ENCODE measurements around the gene ALMS1. TPM values are rescaled to one million over a fixed set of nuclear protein-coding genes. Genes with fewer than 3 reads are reported as not detected.
A peak's percentile ranks its signal among the peaks of the same experiment; 100 is the strongest.

ALMS1 gene
- total and polyA plus RNA-seq, 2 experiments from 2014 or later: 6.8 to 30.1 TPM

DNA sequence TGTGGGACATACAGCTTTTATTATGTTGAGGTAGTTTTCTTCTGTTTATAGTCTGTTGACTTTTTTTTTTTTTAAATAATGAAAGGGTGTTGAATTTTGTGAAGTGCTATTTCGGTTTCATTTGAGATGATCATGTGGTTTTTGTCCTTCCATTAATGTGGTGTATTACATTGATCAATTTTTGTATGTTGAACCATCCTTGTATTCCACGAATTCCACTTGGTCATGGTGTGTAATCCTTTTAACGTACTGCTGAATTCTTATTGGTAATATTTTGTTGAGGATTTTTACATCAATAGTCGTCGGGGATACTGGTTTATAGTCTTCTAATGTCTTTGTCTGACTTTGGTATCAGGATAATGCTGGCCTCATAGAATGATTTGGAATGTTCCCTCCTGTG is 18.8 kb downstream of the ALMS1 start:
- H3K27ac ChIP-seq: no peak overlapping the region
- H3K4me3 ChIP-seq: no peak overlapping the region
- TF ChIP-seq, protein P1, sequence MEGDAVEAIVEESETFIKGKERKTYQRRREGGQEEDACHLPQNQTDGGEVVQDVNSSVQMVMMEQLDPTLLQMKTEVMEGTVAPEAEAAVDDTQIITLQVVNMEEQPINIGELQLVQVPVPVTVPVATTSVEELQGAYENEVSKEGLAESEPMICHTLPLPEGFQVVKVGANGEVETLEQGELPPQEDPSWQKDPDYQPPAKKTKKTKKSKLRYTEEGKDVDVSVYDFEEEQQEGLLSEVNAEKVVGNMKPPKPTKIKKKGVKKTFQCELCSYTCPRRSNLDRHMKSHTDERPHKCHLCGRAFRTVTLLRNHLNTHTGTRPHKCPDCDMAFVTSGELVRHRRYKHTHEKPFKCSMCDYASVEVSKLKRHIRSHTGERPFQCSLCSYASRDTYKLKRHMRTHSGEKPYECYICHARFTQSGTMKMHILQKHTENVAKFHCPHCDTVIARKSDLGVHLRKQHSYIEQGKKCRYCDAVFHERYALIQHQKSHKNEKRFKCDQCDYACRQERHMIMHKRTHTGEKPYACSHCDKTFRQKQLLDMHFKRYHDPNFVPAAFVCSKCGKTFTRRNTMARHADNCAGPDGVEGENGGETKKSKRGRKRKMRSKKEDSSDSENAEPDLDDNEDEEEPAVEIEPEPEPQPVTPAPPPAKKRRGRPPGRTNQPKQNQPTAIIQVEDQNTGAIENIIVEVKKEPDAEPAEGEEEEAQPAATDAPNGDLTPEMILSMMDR (IDR thresholded peaks at IDR 0.05; ENCODE audit: low read depth, low read length): no peak
- H3K9me3 ChIP-seq (ENCODE audit: low read depth): no peaks in the 10 kb centered on the region
- no peak for DNase-seq (ENCODE audit: low read depth in 1 of 2, low spot score in 1 of 2)
- H3K4me1 ChIP-seq (ENCODE audit: low read depth): no peaks in the 10 kb centered on the region
- no peaks in the 10 kb centered on the region for H3K27me3 ChIP-seq
- H3K36me3 ChIP-seq: no peaks in the 10 kb centered on the region

DNA sequence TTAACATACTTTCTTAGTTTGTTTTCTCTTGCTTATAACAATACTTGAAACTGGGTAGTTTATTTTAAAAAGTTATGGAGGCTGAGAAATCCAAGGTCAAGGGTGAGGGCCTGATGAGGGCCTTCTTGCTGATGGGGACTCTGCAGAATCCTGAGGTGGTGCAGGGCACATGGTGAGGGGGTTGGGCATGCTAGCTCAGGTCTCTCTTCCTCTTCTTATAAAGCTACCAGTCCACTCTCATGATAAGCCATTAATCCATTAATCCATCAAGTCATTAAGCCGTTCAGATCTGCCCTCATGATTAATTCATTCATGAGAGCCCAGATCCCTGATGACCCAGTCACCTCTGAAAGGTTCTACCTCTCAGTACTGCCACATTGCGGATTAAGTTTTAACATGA is 21.4 kb downstream of the ALMS1 start:
- Histone ChIP-seq H3K36me3 (peaks cover 2% of the 10 kb centered on the region), H3K4me1 (ENCODE audit: low read depth) (no peaks in the 10 kb centered on the region), H3K9me3 (ENCODE audit: low read depth) (no peaks in the 10 kb centered on the region), H3K27ac (no peak overlapping the region), H3K4me3 (no peak overlapping the region), H3K27me3 (no peaks in the 10 kb centered on the region)
- TF ChIP-seq, protein P1 (IDR thresholded peaks at IDR 0.05; ENCODE audit: low read depth, low read length): no peak
- DNase-seq (ENCODE audit: low read depth in 1 of 2, low spot score in 1 of 2): no peak

GRCh38 chr2:73408198-73408597 is 22.6 kb downstream of the ALMS1 start:
- Histone ChIP-seq H3K36me3 (peaks cover 2% of the 10 kb centered on the region), H3K27me3 (no peaks in the 10 kb centered on the region), H3K9me3 (ENCODE audit: low read depth) (no peaks in the 10 kb centered on the region), H3K27ac (no peak overlapping the region), H3K4me3 (no peak overlapping the region), H3K4me1 (ENCODE audit: low read depth) (no peaks in the 10 kb centered on the region)
- TF ChIP-seq, protein P1 (IDR thresholded peaks at IDR 0.05; ENCODE audit: low read depth, low read length): no peak
- DNase-seq (ENCODE audit: low read depth in 1 of 2, low spot score in 1 of 2): no peak

GRCh38 chr2:73414696-73415095 is 29.1 kb downstream of the ALMS1 start:
- H3K4me1 ChIP-seq (ENCODE audit: low read depth): no peaks in the 10 kb centered on the region
- peak in 1 of 2 donors; percentile 61 for DNase-seq (ENCODE audit: low read depth in 1 of 2, low spot score in 1 of 2)
- TF ChIP-seq, protein P1 (IDR thresholded peaks at IDR 0.05; ENCODE audit: low read depth, low read length): no peak
- H3K9me3 ChIP-seq (ENCODE audit: low read depth): no peaks in the 10 kb centered on the region
- no peak overlapping the region for H3K4me3 ChIP-seq
- no peaks in the 10 kb centered on the region for H3K27me3 ChIP-seq
- H3K36me3 ChIP-seq: peaks cover 2% of the 10 kb centered on the region
- no peak overlapping the region for H3K27ac ChIP-seq

DNA sequence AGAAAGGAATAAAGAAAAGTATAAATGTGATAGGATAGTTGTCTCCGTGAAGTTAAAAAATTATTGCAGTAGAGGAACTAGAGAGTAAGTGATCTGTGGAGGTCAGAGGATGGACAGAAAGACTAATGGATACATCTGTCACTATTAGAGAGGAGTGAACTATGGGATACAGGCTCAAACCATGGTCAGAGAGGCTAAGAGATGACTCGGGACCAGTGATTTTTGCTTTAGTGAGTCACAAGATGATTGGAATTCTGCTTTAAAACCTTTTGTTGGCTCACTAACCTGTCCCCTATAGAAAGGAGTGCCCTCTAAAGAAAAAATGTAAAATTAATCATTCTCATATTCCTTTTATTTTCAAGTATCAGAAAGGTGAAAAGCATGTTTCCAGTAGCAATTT is 30.3 kb downstream of the ALMS1 start:
- Histone ChIP-seq H3K36me3 (no peaks in the 10 kb centered on the region), H3K9me3 (ENCODE audit: low read depth) (no peaks in the 10 kb centered on the region), H3K27ac (no peak overlapping the region), H3K4me3 (no peak overlapping the region), H3K27me3 (no peaks in the 10 kb centered on the region), H3K4me1 (ENCODE audit: low read depth) (no peaks in the 10 kb centered on the region)
- peak in 1 of 2 donors; percentile 0 for DNase-seq (ENCODE audit: low read depth in 1 of 2, low spot score in 1 of 2)
- TF ChIP-seq, protein P1 (IDR thresholded peaks at IDR 0.05; ENCODE audit: low read depth, low read length): no peak

GRCh38 chr2:73418343-73418742 is 32.7 kb downstream of the ALMS1 start:
- Histone ChIP-seq H3K27me3 (no peaks in the 10 kb centered on the region), H3K9me3 (ENCODE audit: low read depth) (no peaks in the 10 kb centered on the region), H3K27ac (no peak overlapping the region), H3K4me1 (ENCODE audit: low read depth) (no peaks in the 10 kb centered on the region), H3K4me3 (no peak overlapping the region), H3K36me3 (no peaks in the 10 kb centered on the region)
- DNase-seq (ENCODE audit: low read depth in 1 of 2, low spot score in 1 of 2): peak; percentile 5 to 95
- TF ChIP-seq, protein P1 (IDR thresholded peaks at IDR 0.05; ENCODE audit: low read depth, low read length): no peak

Data from cardiac muscle cell (in vitro differentiated cells and primary cell).